Upper lobe of left lung (tissue), 4 donors: ENCODE results near the gene RNF44.

ENCODE experiments used
- POLR2A ChIP-seq, 4 donors: fragments of 450-650 bp; IDR thresholded peaks; one replicate each; pipeline ENCODE4 v1.5.1; 2016 to 2017; ENCODE audit warnings: antibody characterized with exemption in 4 of 4, mild to moderate bottlenecking in 2 of 4
- TF ChIP-seq, protein P1 (sequence below), 6 experiments: fragments of 450-650 bp in 4 of 6; fragments of 200-600 bp in 2 of 6; sonication (generic) in 2 of 6; IDR thresholded peaks; one replicate each; pipeline ENCODE4 v1.5.1; 2016 to 2019; ENCODE audit warnings: antibody characterized with exemption in 6 of 6

DNA sequence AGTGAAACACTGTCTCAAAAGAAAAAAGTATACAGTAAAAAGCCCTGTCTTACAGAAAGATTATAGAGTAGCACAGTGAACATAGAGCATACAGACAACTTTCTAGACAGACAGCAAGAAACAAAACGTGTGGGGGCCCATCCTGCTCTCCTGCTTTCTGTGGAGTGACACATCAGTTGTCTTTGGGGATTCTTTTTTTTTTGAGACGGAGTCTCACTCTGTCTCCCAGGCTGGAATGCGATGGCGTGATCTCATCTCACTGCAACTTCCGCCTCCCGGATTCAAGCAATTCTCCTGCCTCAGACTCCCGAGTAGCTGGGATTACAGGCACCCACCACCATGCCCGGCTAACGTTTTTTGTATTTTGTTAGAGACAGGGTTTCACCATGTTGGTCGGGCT lies 26.8 kb upstream of the RNF44 start:
- no peak for TF ChIP-seq POLR2A (IDR thresholded peaks at IDR 0.05)
- TF ChIP-seq, protein P1, sequence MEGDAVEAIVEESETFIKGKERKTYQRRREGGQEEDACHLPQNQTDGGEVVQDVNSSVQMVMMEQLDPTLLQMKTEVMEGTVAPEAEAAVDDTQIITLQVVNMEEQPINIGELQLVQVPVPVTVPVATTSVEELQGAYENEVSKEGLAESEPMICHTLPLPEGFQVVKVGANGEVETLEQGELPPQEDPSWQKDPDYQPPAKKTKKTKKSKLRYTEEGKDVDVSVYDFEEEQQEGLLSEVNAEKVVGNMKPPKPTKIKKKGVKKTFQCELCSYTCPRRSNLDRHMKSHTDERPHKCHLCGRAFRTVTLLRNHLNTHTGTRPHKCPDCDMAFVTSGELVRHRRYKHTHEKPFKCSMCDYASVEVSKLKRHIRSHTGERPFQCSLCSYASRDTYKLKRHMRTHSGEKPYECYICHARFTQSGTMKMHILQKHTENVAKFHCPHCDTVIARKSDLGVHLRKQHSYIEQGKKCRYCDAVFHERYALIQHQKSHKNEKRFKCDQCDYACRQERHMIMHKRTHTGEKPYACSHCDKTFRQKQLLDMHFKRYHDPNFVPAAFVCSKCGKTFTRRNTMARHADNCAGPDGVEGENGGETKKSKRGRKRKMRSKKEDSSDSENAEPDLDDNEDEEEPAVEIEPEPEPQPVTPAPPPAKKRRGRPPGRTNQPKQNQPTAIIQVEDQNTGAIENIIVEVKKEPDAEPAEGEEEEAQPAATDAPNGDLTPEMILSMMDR (IDR thresholded peaks at IDR 0.05), result no peak
